GM21423 (cell line): Measurements from ENCODE around the gene SH3D19.

Experiments
- ATAC-seq: cut with Tn5 transposase; IDR thresholded peaks from one replicate; pipeline ENCODE4 v1.9.1; 2021; ENCODE audit warnings: mild to moderate bottlenecking, moderate library complexity; ENCODE audit not compliant: unreplicated experiment

The SH3D19 gene

GRCh38 chr4:151325111-151325948 is at the start of gene SH3D19:
SH3D19 (minus strand) TSS chr4:151325605; CDS start chr4:151325352, 253 bp downstream.
- ATAC-seq = no peak

GRCh38 chr4:151362404-151363164 is 37.2 kb upstream of the SH3D19 start:
- peak; percentile 98 for ATAC-seq

- ATAC-seq = no peak
These were observed 36.6 kb upstream of the SH3D19 start for GRCh38 chr4:151361966-151362365.

- no peak for ATAC-seq
These were observed 35.7 kb upstream of the SH3D19 start for GRCh38 chr4:151361126-151361525.

GRCh38 chr4:151359576-151359975 is 34.2 kb upstream of the SH3D19 start:
- ATAC-seq = no peak

DNA sequence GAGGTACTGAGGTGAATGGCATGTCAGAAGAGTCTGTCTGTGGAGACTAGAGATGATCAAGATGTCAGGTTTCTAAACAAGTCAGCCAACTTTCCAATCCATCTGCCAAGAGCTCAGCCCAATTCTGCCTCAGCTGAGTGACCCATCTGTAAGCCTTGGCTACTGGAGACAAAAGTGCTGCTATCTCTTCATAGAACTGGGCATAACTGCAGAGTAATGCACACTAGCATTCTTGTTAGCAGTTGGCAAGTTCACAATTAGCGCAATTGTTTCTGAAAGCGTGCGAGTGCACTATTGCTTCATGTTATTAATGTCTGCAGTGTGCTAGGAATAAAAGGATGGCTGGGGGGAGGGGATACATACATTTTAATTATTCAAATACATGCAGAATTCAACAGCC is 32.9 kb upstream of the SH3D19 start:
- no peak for ATAC-seq

DNA sequence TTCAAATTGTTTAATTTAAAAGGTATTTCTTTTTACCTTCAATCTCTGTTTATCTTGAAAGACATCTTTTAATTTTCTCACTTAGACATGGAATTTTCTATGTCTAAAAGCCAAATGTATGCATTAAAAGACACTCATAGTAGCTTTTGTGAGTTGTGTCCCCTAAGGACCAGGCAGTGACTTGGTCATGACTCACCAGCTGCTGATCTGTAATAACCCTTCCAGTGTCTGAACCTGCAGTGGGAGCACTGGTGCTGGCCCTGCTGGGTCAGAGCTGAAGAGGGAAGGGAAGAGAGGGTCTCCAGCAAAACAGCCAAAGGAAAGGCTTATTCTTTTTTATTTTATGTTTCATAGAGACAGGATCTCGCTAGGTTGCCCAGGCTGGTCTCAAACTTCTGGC is 31.1 kb upstream of the SH3D19 start:
- ATAC-seq = no peak

GRCh38 chr4:151355155-151355554 is 29.8 kb upstream of the SH3D19 start:
- no peak for ATAC-seq

GRCh38 chr4:151347490-151348235 is 22.3 kb upstream of the SH3D19 start:
- ATAC-seq = no peak

GRCh38 chr4:151344948-151345347 is 19.5 kb upstream of the SH3D19 start:
- no peak for ATAC-seq

GRCh38 chr4:151340751-151341385 is 15.5 kb upstream of the SH3D19 start:
- no peak for ATAC-seq

DNA sequence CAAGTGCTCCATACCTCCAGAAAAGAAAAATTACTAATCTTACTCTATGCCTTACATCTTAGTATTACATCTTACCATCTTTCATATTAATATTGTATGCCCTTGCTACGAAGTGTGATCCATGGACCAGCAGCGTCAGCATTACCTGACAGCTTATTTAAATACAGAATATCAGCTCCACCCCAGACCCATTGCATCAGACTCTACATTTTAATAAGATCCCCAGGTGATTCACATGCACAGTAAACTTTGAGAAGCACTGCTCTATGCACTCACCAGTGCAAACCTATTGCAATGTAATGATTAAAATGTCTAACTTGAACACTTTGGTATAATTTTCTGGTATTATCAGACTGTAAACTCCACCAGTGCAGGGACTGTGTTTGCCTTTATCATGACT is 14.1 kb upstream of the SH3D19 start:
- no peak for ATAC-seq

DNA sequence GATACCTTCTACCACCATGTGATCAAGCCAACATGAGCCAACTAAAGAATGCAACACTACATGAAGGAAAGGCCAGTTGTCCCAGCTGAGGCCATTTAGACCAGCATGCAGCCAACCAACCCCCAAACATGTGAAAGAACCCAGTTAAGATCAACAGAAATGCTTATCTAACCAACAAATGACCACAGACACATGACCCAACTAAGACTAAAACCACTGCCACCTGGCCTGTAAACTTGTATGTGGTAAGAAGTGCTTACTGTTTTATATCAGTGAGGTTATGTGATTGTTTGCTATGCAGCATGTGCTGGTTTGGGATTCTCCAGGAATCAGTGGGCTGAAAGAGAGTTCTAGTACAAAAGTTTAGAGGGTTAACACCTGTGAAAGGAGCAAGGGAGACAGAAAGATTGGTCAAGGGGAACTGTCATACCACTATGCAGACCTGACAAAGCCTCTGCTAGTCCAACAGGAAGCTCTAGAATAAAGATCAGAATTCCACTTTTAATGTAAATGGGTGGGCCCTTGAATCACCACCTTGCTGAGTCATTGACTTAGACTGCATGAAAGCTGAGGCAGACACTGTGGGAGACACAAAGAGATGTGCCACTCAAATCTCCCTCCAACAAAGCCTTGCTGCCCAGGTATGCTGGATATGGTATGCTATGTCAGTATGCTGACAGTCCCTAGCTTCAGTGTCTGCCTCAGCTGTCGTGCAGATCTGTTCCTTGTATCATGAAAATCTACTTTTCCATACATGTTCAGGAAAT is 6.1 kb upstream of the SH3D19 start:
- no peak for ATAC-seq

GRCh38 chr4:151329217-151330007 is 4.0 kb upstream of the SH3D19 start:
- ATAC-seq = no peak

GRCh38 chr4:151325949-151326246 is 493 bp upstream of the SH3D19 start:
- ATAC-seq = no peak

GRCh38 chr4:151324752-151325110 is 674 bp downstream of the SH3D19 start:
- no peak for ATAC-seq

DNA sequence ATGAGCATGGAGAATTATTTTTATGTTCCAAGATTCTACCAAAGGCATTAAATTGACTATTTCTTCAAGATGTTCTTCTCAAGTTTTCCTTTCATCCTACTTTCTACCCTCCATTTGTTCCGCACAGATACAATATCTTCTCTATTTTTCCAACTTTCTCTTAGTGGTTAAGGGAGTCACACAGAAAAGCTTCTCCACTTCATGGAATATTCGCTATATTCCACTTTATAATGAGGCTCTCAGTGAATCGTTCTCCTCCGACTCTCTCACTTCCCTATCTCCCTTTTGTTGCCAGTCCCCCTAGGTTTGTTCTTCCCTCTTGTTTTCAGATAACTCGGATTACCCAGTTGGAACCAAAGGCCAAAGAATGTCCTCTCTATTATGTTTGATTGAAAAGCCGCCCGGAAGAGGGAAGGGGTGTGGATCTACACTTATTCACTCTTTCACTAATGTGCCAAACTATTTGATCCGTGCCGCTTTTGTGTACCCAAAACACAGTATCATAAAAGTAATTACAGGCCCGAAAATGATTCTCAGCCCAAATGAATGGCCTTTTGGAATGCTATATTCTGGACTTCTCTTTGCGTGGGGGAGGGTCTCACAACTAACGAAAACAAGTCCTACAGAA is 1.2 kb downstream of the SH3D19 start:
- no peak for ATAC-seq

GRCh38 chr4:151323667-151324066 is 1.7 kb downstream of the SH3D19 start:
- no peak for ATAC-seq

DNA sequence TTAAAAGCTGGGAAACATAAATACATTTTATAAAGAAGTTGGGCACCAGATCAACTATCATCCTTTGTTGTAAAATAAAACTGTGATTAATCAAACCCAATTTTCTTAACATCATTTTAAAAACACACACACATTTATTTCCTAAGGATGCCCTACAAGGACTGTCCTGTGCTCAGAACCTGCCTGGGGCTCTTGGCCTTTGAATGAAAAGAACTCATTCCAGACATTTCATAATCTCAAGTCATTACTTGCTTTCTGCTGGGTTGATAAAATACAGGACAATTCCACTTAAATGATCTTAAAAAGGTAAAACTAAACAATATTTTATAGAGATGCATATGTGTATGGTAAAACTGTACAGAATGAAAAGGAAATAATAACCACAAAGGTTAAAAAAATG is 2.8 kb downstream of the SH3D19 start:
- ATAC-seq = no peak
